Measurements from ENCODE around the gene KRTAP10-3.

GRCh38 chr21:44527156-44527982 is 31.2 kb downstream of the KRTAP10-3 start:
- TF ChIP-seq, protein P1, sequence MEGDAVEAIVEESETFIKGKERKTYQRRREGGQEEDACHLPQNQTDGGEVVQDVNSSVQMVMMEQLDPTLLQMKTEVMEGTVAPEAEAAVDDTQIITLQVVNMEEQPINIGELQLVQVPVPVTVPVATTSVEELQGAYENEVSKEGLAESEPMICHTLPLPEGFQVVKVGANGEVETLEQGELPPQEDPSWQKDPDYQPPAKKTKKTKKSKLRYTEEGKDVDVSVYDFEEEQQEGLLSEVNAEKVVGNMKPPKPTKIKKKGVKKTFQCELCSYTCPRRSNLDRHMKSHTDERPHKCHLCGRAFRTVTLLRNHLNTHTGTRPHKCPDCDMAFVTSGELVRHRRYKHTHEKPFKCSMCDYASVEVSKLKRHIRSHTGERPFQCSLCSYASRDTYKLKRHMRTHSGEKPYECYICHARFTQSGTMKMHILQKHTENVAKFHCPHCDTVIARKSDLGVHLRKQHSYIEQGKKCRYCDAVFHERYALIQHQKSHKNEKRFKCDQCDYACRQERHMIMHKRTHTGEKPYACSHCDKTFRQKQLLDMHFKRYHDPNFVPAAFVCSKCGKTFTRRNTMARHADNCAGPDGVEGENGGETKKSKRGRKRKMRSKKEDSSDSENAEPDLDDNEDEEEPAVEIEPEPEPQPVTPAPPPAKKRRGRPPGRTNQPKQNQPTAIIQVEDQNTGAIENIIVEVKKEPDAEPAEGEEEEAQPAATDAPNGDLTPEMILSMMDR (IDR thresholded peaks at IDR 0.05): no peak
- TF ChIP-seq POLR2A (IDR thresholded peaks at IDR 0.05): no peak
